ENCODE data around the gene FAM131A. TPM values are rescaled to one million over a fixed set of nuclear protein-coding genes. Genes with fewer than 3 reads are reported as not detected.

FAM131A gene
- total and polyA plus RNA-seq, 9 of the 15 experiments (the other 6 are each of a cell fraction or from before 2014, with no cell fraction given) = 0.48 to 11.1 (median 4.3) TPM

DNA sequence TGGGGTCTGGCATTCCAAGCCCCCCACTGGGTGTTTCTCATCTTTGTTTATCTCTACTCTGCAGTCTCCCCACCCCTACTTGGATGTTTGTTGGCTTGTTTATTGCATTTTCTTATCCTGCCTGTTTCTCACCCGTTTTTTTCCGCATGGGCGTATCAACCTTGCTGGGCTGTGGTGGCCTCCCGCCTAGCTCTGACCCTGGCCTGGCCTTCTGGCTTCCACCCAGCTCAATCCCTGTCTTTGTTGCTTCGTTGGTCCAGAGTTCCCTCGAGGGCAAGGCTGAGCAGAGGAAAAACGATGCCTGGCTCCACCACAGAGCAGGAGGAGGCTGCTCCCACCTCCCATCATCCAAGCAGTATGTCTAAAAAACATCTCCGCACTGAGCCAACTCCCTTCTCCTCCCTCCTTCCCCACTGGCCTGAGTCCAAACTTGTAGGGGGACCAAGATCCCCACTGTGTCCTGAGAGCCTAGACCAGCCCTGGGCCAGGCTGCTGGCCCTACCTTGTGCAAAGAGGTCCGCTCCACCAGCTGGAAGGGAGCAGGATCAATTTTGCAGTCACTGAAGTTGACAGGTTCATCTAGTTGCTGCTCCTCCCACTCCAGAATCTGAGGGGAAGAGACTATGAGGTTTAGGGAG lies 14.2 kb downstream of the FAM131A start:
- intact Hi-C loops (cut with micrococcal nuclease) (no loop called here), in situ Hi-C loops (cut with MboI) (no loop called here)
- no peak overlapping the region for H2AFZ ChIP-seq (ENCODE audit: low read depth, low read length)
- peaks cover 46 to 69% of the 10 kb centered on the region in 2 experiments for H3K4me1 ChIP-seq (replicated peaks in 1 of 2; ENCODE audit: control insufficient read depth in 2 of 2, insufficient read depth in 2 of 2, low read length in 2 of 2)
- H3K9ac ChIP-seq (ENCODE audit: insufficient read depth in 1 of 2, low read depth in 2 of 2, low read length in 2 of 2) = peak overlapping the region in 1 of 2 experiments; percentile 85; a peak in 1 of 4 replicates
- 27% methylated on average over 9 of the region's 9 CpGs for WGBS (ENCODE audit: insufficient coverage, low coverage, missing lambda C conversion rate)
- no peak for ATAC-seq
- H3K27me3 ChIP-seq (ENCODE audit: control insufficient read depth in 2 of 2, insufficient read depth in 2 of 2, low read length in 2 of 2) = no peaks in the 10 kb centered on the region
- DNase-seq (ENCODE audit: extremely low read depth in 1 of 4, low spot score in 3 of 4) = no peak
- no peak overlapping the region for H3K4me2 ChIP-seq (ENCODE audit: insufficient read depth, low read length)
- FAIRE-seq = no peak
- no TSS peak for BruUV-seq (replicated peaks)
- ChIA-PET CTCF (ENCODE audit: low intra/inter-chr PET ratio) (interaction anchor here (0.6 kb wide), 1 partner anchor 416 kb away, joined by 3 read pairs; no protein-coding TSS in a partner anchor), POLR2A (interaction anchor here (0.7 to 2.0 kb wide), 4 partner anchors 9 to 20 kb away, joined by 3 to 6 read pairs (median 4); no protein-coding TSS in a partner anchor)
- no peak overlapping the region for H3K4me3 ChIP-seq
- H3K79me2 ChIP-seq (ENCODE audit: control insufficient read depth, insufficient read depth, low read length) = peaks cover 2% of the 10 kb centered on the region; the same call in 2 of the 3 replicates
- no peak overlapping the region for H3K27ac ChIP-seq (ENCODE audit: extremely low read depth, low read depth, low read length)
- H3K9me1 ChIP-seq (ENCODE audit: control insufficient read depth, insufficient read depth, low read length) = peaks cover 2% of the 10 kb centered on the region
- H3K9me3 ChIP-seq (replicated peaks; ENCODE audit: control insufficient read depth, insufficient read depth, low read depth, low read length) = no peaks in the 10 kb centered on the region
- peaks cover 71% of the 10 kb centered on the region; the same call in 2 of the 3 replicates for H3K36me3 ChIP-seq (ENCODE audit: control insufficient read depth, insufficient read depth, low read length)
- H4K20me1 ChIP-seq (replicated peaks; ENCODE audit: control insufficient read depth, insufficient read depth, low read length) = no peaks in the 10 kb centered on the region
- TF ChIP-seq RBFOX2 (IDR thresholded peaks at IDR 0.05; ENCODE audit: low read depth, low read length) = no peak
- TF ChIP-seq NFIC (IDR thresholded peaks at IDR 0.05) = peak; percentile 37

- no peak overlapping the region for H2AFZ ChIP-seq (ENCODE audit: low read depth, low read length)
- H3K4me2 ChIP-seq (ENCODE audit: insufficient read depth, low read length) = no peak overlapping the region
- H3K9me1 ChIP-seq (ENCODE audit: control insufficient read depth, insufficient read depth, low read length) = no peaks in the 10 kb centered on the region
- FAIRE-seq = no peak
- H3K9ac ChIP-seq (ENCODE audit: insufficient read depth in 1 of 2, low read depth in 2 of 2, low read length in 2 of 2) = peak overlapping the region in 1 of 2 experiments; percentile 85; a peak in 2 of 4 replicates
- ATAC-seq = no peak
- no peaks in the 10 kb centered on the region for H4K20me1 ChIP-seq (replicated peaks; ENCODE audit: control insufficient read depth, insufficient read depth, low read length)
- H3K4me3 ChIP-seq = no peak overlapping the region
- intact Hi-C loops (cut with micrococcal nuclease) = no loop called here
- H3K79me2 ChIP-seq (ENCODE audit: control insufficient read depth, insufficient read depth, low read length) = no peaks in the 10 kb centered on the region
- H3K36me3 ChIP-seq (ENCODE audit: control insufficient read depth, insufficient read depth, low read length) = peaks cover 71% of the 10 kb centered on the region; the same call in 2 of the 3 replicates
- in situ Hi-C loops (cut with MboI) = no loop called here
- CTCF ChIA-PET (ENCODE audit: low intra/inter-chr PET ratio) = no interaction called here
- POLR2A ChIA-PET = interaction anchor here (1.5 kb wide), 2 partner anchors 10 to 19 kb away, joined by 4 to 6 read pairs; no protein-coding TSS in a partner anchor
- 84% methylated on average over 14 of the region's 15 CpGs for WGBS (ENCODE audit: insufficient coverage, low coverage, missing lambda C conversion rate)
- BruUV-seq (replicated peaks) = no TSS peak
- no peak overlapping the region for H3K27ac ChIP-seq (ENCODE audit: extremely low read depth, low read depth, low read length)
- H3K27me3 ChIP-seq (ENCODE audit: control insufficient read depth in 2 of 2, insufficient read depth in 2 of 2, low read length in 2 of 2) = no peaks in the 10 kb centered on the region
- DNase-seq (ENCODE audit: extremely low read depth in 1 of 4, low spot score in 3 of 4) = no peak
- H3K9me3 ChIP-seq (replicated peaks; ENCODE audit: control insufficient read depth, insufficient read depth, low read depth, low read length) = no peaks in the 10 kb centered on the region
- H3K4me1 ChIP-seq (replicated peaks in 1 of 2; ENCODE audit: control insufficient read depth in 2 of 2, insufficient read depth in 2 of 2, low read length in 2 of 2) = peaks cover 40 to 67% of the 10 kb centered on the region in 2 experiments
- TF ChIP-seq, protein P1, sequence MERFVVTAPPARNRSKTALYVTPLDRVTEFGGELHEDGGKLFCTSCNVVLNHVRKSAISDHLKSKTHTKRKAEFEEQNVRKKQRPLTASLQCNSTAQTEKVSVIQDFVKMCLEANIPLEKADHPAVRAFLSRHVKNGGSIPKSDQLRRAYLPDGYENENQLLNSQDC (CRISPR knock-in tag; IDR thresholded peaks at IDR 0.05) = no peak
- no peak for TF ChIP-seq GABPB2 (CRISPR knock-in tag; conservative IDR thresholded peaks at IDR 0.05)
- no peak for TF ChIP-seq BCL6 (CRISPR knock-in tag; IDR thresholded peaks at IDR 0.05)
- TF ChIP-seq, protein P2, sequence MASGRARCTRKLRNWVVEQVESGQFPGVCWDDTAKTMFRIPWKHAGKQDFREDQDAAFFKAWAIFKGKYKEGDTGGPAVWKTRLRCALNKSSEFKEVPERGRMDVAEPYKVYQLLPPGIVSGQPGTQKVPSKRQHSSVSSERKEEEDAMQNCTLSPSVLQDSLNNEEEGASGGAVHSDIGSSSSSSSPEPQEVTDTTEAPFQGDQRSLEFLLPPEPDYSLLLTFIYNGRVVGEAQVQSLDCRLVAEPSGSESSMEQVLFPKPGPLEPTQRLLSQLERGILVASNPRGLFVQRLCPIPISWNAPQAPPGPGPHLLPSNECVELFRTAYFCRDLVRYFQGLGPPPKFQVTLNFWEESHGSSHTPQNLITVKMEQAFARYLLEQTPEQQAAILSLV (tag; IDR thresholded peaks at IDR 0.05) = no peak
- TF ChIP-seq ESRRB (CRISPR knock-in tag; IDR thresholded peaks at IDR 0.05; ENCODE audit: borderline replicate concordance) = no peak
- TF ChIP-seq HNRNPL (IDR thresholded peaks at IDR 0.05; ENCODE audit: low read depth, low read length) = no peak
- no peak for TF ChIP-seq ZNF699 (CRISPR knock-in tag; IDR thresholded peaks at IDR 0.05; ENCODE audit: insufficient replicate concordance)
- no peak for TF ChIP-seq HDGF (IDR thresholded peaks at IDR 0.05)
- no peak for TF ChIP-seq ZNF124 (CRISPR knock-in tag; IDR thresholded peaks at IDR 0.05)
- no peak for TF ChIP-seq ZFP1 (CRISPR knock-in tag; IDR thresholded peaks at IDR 0.05)
- TF ChIP-seq, protein P3, sequence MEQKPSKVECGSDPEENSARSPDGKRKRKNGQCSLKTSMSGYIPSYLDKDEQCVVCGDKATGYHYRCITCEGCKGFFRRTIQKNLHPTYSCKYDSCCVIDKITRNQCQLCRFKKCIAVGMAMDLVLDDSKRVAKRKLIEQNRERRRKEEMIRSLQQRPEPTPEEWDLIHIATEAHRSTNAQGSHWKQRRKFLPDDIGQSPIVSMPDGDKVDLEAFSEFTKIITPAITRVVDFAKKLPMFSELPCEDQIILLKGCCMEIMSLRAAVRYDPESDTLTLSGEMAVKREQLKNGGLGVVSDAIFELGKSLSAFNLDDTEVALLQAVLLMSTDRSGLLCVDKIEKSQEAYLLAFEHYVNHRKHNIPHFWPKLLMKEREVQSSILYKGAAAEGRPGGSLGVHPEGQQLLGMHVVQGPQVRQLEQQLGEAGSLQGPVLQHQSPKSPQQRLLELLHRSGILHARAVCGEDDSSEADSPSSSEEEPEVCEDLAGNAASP (IDR thresholded peaks at IDR 0.05) = no peak
These were observed 14.9 kb downstream of the FAM131A start for GRCh38 chr3:184352149-184352785.
